Pons (tissue), 1 donor: ENCODE results near the gene ELF4.

Experiments
- DNase-seq: peaks from one replicate; pipeline ENCODE4 v3.0.0-alpha.2; 2016; ENCODE audit warnings: low spot score

ELF4 gene

DNA sequence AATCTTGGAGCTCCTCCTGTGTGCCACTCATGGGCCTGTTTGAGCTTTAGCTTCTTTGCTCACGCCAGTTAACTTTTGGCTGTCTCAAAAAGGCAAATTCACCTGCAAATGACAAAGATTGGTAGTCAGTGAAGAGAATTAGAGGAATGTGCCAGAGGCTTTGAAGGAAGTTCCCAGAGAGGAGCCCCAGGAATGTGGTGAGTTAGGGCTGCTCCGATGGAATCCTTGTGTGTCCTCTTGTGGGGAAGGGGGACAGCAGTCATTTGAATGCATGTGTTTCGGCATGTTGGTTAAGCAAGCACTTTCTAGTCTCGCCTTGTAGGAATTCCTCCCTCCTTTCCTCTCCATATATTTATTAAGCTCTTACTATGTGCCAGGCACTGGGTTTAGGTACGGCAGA is 62.9 kb downstream of the ELF4 start:
- DNase-seq: no peak

DNA sequence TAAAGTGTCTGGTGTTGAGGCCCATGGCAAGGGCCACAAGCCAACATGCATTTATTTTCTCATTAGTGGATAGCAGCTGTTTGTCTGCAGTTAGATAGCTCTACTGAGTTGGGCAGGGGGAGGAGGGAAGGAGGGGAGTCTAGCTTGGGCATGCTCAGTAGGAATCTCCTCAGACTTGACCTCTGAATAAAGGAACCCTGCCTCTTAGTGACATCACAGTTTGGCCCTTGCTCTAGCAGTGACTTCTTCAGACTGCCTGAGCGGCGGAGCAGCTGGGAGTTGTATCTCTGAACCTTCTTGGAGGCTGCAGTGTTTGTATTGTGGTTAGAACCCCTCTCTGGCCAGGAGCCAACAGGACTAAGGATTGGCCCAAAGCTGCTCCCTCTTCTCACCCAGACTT is 70.5 kb downstream of the ELF4 start:
- DNase-seq: no peak

DNA sequence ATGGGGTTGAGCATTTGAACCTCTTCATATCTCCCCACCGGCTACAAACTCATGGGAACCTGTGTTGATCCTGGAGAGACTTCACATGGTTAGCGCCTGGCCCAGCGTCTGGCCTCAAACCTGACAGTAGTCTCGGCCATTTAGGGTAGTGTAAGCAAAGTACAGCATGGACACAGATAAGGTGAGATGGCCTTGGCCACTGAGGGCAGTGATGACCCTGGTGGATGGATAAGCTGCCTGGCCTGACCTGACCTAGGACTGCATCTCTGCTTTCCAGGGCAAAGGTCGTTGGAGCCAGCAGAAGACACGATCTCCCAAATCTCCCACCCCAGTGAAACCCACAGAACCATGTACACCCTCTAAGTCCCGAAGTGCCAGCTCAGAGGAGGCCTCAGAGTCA is 76.1 kb downstream of the ELF4 start:
- no peak for DNase-seq

DNA sequence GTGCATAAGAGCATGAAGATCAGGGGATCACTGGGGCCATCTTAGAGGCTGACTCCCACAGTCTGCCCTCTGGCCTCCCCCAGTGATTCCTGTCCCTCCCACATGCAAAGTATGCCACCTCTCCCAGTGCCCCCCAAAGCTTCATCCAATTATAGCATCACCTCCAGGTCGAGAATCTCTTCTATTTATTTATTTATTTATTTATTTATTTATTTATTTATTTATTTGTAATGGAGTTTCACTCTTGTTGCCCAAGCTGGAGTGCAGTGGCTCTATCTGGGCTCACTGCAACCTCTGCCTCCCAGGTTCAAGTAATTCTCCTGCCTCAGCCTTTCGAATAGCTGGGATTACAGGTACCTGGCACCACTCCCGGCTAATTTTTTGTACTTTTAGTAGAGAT is 77.7 kb downstream of the ELF4 start:
- DNase-seq: no peak

DNA sequence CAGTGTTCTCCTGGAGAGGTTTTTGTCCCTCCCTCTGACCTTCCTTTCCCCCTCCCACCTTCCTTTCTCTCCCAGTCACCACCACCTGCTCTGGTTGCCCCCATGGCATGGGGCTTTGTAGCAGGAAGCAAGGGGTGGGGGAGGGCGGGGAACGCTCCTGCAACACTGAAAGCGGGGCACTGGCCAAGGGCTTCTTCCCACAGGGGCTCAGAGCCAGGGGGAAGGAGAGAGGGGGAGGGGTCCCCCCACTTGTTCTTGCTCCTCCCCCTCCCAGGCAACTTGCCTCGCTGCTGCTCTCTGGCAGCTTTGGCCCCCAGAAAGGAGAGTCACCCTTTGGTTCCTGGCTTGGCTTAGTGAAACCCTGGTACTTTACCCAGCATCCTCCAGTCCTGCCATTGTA is 79.5 kb downstream of the ELF4 start:
- peak; percentile 1 for DNase-seq

DNA sequence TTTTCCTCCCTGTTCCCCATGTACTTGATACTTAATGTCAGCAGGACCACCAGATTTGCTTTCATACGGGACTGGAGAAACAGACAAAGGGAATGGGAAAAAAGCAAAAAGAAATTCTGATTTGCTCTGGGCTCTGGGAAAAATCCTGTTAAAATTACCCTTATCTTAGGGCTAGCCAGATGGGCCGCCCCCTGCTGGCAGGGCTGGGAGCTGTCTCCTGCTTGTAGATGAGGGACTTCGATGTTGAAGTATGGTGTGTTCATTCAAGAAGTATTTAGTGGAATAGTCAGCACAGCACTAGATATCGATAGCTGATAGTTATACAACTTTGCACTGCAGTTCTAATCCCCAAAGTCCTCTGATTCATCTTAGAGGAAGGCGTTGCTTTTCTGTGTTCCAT is 82.1 kb downstream of the ELF4 start:
- DNase-seq: no peak

DNA sequence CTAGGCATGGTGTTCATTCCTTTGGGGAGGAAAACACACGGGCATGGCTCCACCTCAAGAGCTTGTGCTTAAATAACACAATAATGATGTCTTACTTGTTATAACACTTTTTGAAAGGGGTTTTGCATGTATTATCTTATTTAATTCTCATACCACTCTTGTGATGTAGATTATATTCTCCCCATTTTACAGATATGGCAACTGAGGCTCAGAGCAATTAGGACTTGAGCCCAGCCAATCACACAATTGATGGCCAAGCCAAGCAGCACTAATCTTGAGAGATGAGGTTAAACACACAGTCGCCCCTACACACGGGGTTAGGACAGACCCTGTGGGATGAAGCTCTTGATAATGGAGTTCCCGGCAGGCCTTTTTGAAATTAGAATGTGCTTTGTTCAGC is 82.7 kb downstream of the ELF4 start:
- no peak for DNase-seq

DNA sequence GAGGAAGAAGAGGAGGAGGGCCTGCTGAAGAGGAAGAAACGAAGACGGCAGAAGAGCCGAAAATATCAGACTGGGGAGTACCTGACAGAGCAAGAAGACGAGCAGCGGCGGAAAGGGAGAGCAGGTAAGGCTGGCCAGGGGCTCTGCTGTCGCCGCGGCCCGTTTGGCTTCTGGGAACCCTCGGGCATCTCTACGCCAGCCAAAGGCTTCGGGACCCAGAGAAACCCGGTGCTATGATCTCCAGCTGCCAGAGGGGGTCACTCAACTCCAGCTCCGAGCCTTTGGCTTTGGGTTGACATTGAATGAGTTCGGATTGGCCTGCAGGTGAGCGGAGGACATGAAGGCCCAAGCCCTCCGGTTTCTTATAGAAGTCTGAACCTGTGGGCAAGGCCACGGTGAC is 85.0 kb downstream of the ELF4 start:
- no peak for DNase-seq

DNA sequence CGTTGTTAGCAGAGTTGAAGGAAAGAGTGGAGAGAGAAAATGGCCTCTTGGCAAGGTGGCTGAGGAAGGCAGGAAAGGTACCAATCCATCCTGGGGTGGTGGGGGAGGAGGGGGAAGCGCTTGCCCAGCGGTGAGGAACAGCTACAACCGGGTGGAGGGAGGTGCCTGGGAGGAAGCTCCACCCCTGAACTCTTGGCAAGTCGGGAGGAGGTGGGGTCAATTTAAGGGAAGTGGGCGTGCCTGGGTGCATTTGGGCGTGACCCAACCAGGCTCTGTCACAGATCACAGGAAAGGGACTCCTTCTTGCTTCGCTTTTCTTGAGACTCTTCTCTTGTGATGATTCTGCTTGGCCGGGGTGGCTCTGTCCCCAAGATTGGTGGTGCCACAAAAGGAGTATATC is 86.2 kb downstream of the ELF4 start:
- DNase-seq: peak; percentile 31

DNA sequence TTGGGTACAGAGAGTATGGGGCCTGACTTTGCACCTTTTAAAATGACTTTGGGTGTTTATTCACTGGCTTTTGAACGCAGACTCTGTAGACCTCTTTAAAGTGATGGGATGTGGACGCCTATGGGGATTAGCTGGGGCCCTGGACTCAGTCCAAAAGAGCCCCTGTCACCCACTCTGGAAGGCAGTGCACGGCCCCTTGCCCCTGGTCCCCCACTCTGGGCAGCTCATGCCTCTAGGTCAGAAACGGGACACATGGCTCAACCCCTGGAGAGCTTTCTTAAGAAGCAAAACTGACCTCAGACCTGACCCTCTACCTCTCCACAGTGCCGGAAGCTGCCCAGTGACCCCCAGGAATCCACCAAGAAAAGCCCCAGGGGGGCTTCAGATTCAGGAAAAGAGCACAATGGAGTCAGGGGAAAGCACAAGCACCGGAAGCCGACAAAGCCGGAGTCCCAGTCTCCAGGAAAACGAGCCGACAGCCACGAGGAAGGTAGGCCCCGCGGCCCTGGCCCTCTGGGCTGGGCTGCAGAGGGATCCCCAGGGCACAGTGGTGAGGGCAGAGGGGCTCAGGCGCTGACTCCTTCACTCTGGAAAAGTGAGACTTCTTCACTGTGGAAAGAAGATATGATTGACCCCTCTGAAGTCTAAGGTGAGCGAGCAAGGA is 89.5 kb downstream of the ELF4 start:
- DNase-seq: no peak

DNA sequence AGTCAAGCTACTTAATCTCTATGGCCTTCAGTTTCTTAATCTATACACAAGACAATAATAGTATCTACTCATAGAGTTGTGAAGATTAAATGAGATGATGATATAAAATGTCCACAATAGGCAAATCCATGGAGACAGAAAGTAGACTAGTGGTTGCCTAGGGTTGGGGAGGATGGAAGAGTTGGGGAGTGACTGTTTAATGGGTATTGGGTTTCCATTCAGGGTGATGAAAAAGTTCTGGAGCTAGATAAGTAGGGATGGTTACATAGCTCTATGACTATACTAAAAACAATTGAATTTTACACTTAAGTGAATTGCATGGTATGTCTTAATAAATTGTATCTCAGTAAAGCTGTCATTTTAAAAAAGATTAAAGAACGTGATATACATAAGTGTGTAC is 92.2 kb downstream of the ELF4 start:
- DNase-seq: no peak

DNA sequence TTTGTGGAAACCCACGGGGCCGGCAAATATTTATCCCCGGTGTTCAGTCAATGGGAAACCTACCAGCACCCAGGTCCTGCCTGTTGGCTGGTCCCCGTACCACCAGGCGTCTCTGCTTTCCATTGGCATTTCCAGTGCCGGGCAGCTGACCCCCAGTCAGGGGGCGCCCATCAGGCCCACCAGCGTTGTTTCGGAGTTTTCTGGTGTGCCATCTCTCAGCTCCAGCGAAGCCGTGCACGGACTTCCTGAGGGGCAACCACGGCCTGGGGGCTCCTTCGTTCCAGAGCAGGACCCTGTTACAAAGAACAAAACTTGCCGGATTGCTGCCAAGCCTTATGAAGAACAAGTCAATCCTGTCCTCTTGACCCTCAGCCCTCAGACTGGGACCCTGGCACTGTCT is 95.1 kb downstream of the ELF4 start:
- no peak for DNase-seq
